IMR-90 (cell line): ENCODE results near the gene MSI1. TPM values are rescaled to one million over a fixed set of nuclear protein-coding genes. Genes with fewer than 3 reads are reported as not detected.

Experiments
- ATAC-seq: fragments of 200-7000 bp; cut with Tn5 transposase; 2 replicates; pipeline ENCODE4 v1.9.1; 2020; ENCODE audit warnings: low read depth, mild to moderate bottlenecking, moderate library complexity
- BruUV-seq: library from RNA; stranded (reverse); fragments of 400-500 nt; replicated peaks from 2 replicates; lab custom pipeline; 2021; lab: Mats Ljungman, UMichigan
- CTCF ChIA-PET: fragments of 300-600 bp; formaldehyde crosslinking; extraction: SDS; loops from one replicate; lab custom pipeline; 2021; ENCODE audit warnings: antibody characterized with exemption; lab: Yijun Ruan, JAX
- POLR2A ChIA-PET: fragments of 300-600 bp; sonication (Branson Sonifier 250); formaldehyde crosslinking; loops from one replicate; lab custom pipeline; 2022; ENCODE audit warnings: antibody characterized with exemption; ENCODE audit not compliant: unreplicated experiment; lab: Charles Lee
- DNase-seq: peaks from one replicate; pipeline ENCODE4 v3.0.0; 2013
- H2AFZ ChIP-seq: replicated peaks from 2 replicates; pipeline ENCODE3; 2013; ENCODE audit warnings: low read length, mild to moderate bottlenecking; ENCODE audit not compliant: poor library complexity
- H2AK5ac ChIP-seq: 2 replicates; pipeline ENCODE4 v1.6.1; 2013; ENCODE audit warnings: low read depth, low read length, inconsistent platforms
- H2AK9ac ChIP-seq: replicated peaks from 2 replicates; pipeline ENCODE3; 2013; ENCODE audit warnings: mild to moderate bottlenecking, low read depth, low read length, moderate library complexity; ENCODE audit not compliant: poor library complexity
- H2BK120ac ChIP-seq: 2 replicates; pipeline ENCODE4 v1.6.1; 2013; ENCODE audit warnings: low read depth, low read length, inconsistent platforms
- H2BK15ac ChIP-seq: 3 replicates; pipeline ENCODE4 v1.6.1; 2013; ENCODE audit warnings: low read depth, low read length, inconsistent platforms
- H2BK20ac ChIP-seq: 2 replicates; pipeline ENCODE4 v1.6.1; 2013; ENCODE audit warnings: low read depth, mild to moderate bottlenecking, inconsistent platforms, low read length, moderate library complexity
- H2BK5ac ChIP-seq: 2 replicates; pipeline ENCODE4 v1.6.1; 2013; ENCODE audit warnings: mild to moderate bottlenecking, low read depth, low read length, inconsistent platforms; ENCODE audit not compliant: poor library complexity, severe bottlenecking
- H3K14ac ChIP-seq: replicated peaks from 2 replicates; pipeline ENCODE4 v1.6.1; 2013; ENCODE audit warnings: low read depth, low read length, inconsistent platforms
- H3K18ac ChIP-seq: 2 replicates; pipeline ENCODE4 v1.6.1; 2013; ENCODE audit warnings: low read depth, low read length, control low read depth
- H3K23ac ChIP-seq: 2 replicates; pipeline ENCODE4 v1.6.1; 2013; ENCODE audit warnings: low read depth, low read length, inconsistent platforms
- H3K27ac ChIP-seq: 2 replicates; pipeline ENCODE4 v1.5.1; 2013; ENCODE audit warnings: mild to moderate bottlenecking, control low read depth, low read length; ENCODE audit not compliant: insufficient read depth
- H3K27me3 ChIP-seq: 2 replicates; pipeline ENCODE4 v1.6.1; 2013; ENCODE audit warnings: low read length; ENCODE audit not compliant: control insufficient read depth, insufficient read depth
- H3K36me3 ChIP-seq: 2 replicates; pipeline ENCODE4 v1.6.1; 2013; ENCODE audit warnings: low read length, mixed read lengths; ENCODE audit not compliant: control insufficient read depth, insufficient read depth
- H3K4ac ChIP-seq: 2 replicates; pipeline ENCODE4 v1.6.1; 2013; ENCODE audit warnings: low read depth, low read length, inconsistent platforms
- H3K4me1 ChIP-seq: 2 replicates; pipeline ENCODE4 v1.6.1; 2013; ENCODE audit warnings: low read length, mixed read lengths; ENCODE audit not compliant: control insufficient read depth, insufficient read depth
- H3K4me2 ChIP-seq: 2 replicates; pipeline ENCODE4 v1.6.1; 2013; ENCODE audit warnings: low read depth, mild to moderate bottlenecking, control low read depth, low read length, moderate library complexity
- H3K4me3 ChIP-seq: 2 replicates; pipeline ENCODE4 v1.5.1; 2013; ENCODE audit warnings: low read depth, mild to moderate bottlenecking, control low read depth, low read length, moderate library complexity; ENCODE audit not compliant: insufficient read depth
- H3K56ac ChIP-seq: 2 replicates; pipeline ENCODE4 v1.6.1; 2013; ENCODE audit warnings: low read length, inconsistent platforms; ENCODE audit not compliant: insufficient read depth; ENCODE audit errors: extremely low read depth
- H3K79me1 ChIP-seq, 2 experiments: 2 replicates each; pipeline ENCODE4 v1.6.1; 2013; ENCODE audit warnings: low read length in 2 of 2, inconsistent platforms in 1 of 2, low read depth in 1 of 2
- H3K9ac ChIP-seq: 2 replicates; pipeline ENCODE4 v1.6.1; 2013; ENCODE audit warnings: low read depth, low read length, control low read depth
- H3K9me1 ChIP-seq: 2 replicates; pipeline ENCODE4 v1.6.1; 2013; ENCODE audit warnings: low read length, inconsistent platforms; ENCODE audit not compliant: insufficient read depth
- H3K9me3 ChIP-seq: 2 replicates; pipeline ENCODE4 v1.6.1; 2013; ENCODE audit warnings: low read length; ENCODE audit not compliant: control insufficient read depth, insufficient read depth
- H4K20me1 ChIP-seq: 2 replicates; pipeline ENCODE4 v1.6.1; 2013; ENCODE audit warnings: low read length, inconsistent platforms; ENCODE audit not compliant: insufficient read depth
- H4K5ac ChIP-seq: 2 replicates; pipeline ENCODE4 v1.6.1; 2013; ENCODE audit warnings: mild to moderate bottlenecking, low read depth, low read length, control low read depth
- H4K8ac ChIP-seq, 2 experiments: 2 replicates each; pipeline ENCODE4 v1.6.1; 2013; ENCODE audit warnings: low read depth in 2 of 2, low read length in 2 of 2, control low read depth in 1 of 2, inconsistent platforms in 1 of 2
- H4K91ac ChIP-seq: 2 replicates; pipeline ENCODE4 v1.6.1; 2013; ENCODE audit warnings: low read depth, low read length, inconsistent platforms; ENCODE audit not compliant: insufficient read depth
- BHLHE40 ChIP-seq: fragments of 150-350 bp; IDR thresholded peaks from 2 replicates; pipeline ENCODE4 v1.6.1; 2016; ENCODE audit warnings: mild to moderate bottlenecking, low read depth, low read length
- CEBPB ChIP-seq: IDR thresholded peaks from 2 replicates; pipeline ENCODE4 v1.6.1; 2012; ENCODE audit warnings: low read depth, low read length, improper control_type of control experiment
- CHD1 ChIP-seq: IDR thresholded peaks from 2 replicates; pipeline ENCODE4 v1.6.1; 2012; ENCODE audit warnings: low read depth, low read length, improper control_type of control experiment
- CTCF ChIP-seq: conservative IDR thresholded peaks from 2 replicates; pipeline ENCODE4 v1.5.1; 2012; ENCODE audit warnings: mild to moderate bottlenecking, low read depth, low read length, improper control_type of control experiment
- ELK1 ChIP-seq: fragments of 150-350 bp; IDR thresholded peaks from 2 replicates; pipeline ENCODE4 v1.6.1; 2016; ENCODE audit warnings: low read depth, mild to moderate bottlenecking, low read length, moderate library complexity, borderline replicate concordance
- FOS ChIP-seq: fragments of 150-350 bp; IDR thresholded peaks from 2 replicates; pipeline ENCODE4 v1.6.1; 2016; ENCODE audit warnings: low read depth, low read length
- MAZ ChIP-seq: IDR thresholded peaks from 2 replicates; pipeline ENCODE4 v1.6.1; 2012; ENCODE audit warnings: low read depth, mild to moderate bottlenecking, low read length, improper control_type of control experiment, moderate library complexity, borderline replicate concordance
- NFE2L2 ChIP-seq: fragments of 150-350 bp; IDR thresholded peaks from 2 replicates; pipeline ENCODE4 v1.6.1; 2016; ENCODE audit warnings: low read depth, mild to moderate bottlenecking, low read length
- POLR2A ChIP-seq: IDR thresholded peaks from 2 replicates; pipeline ENCODE4 v1.6.1; 2012; ENCODE audit warnings: mild to moderate bottlenecking, low read depth, low read length
- RAD21 ChIP-seq: IDR thresholded peaks from 2 replicates; pipeline ENCODE4 v1.6.1; 2012; ENCODE audit warnings: low read length, improper control_type of control experiment
- RCOR1 ChIP-seq: IDR thresholded peaks from 2 replicates; pipeline ENCODE4 v1.6.1; 2012; ENCODE audit warnings: mild to moderate bottlenecking, low read length, improper control_type of control experiment; ENCODE audit not compliant: insufficient replicate concordance
- RFX5 ChIP-seq: IDR thresholded peaks from 2 replicates; pipeline ENCODE4 v1.8.0; 2012; ENCODE audit warnings: low read depth, mild to moderate bottlenecking, low read length, moderate library complexity
- WGBS, 2 experiments: methylation state at CpG; one replicate each; pipeline versions ENCODE4 v1.1.5 to v1.1.7; 2013; ENCODE audit warnings: missing lambda C conversion rate in 2 of 2; ENCODE audit not compliant: insufficient read length in 1 of 2; ENCODE audit errors: extremely low coverage in 2 of 2; 5-methylcytosine and 5-hydroxymethylcytosine counted together
- dilution Hi-C: fragments of 300-500 bp; cut with HindIII; formaldehyde crosslinking; loops from one replicate; pipeline ENCODE4 v1.14.3; 2018; ENCODE audit warnings: low sequenced_read_pairs; ENCODE audit not compliant: unreplicated experiment
- in situ Hi-C: fragments of 300-500 bp; cut with MboI; formaldehyde crosslinking; loops from 3 replicates; pipeline ENCODE4 v1.14.3; 2019; ENCODE audit warnings: low sequenced_read_pairs, inconsistent platforms, mixed read lengths
- intact Hi-C: fragments of 100-400 bp; cut with micrococcal nuclease; formaldehyde crosslinking; loops from 2 replicates; pipeline ENCODE4 v1.10.0; 2022
- polyA plus RNA-seq, 3 experiments: library from polyadenylated mRNA; depleted of rRNA; stranded (reverse); fragments of >200 nt; gene quantifications; 2 replicates each; pipeline ENCODE4 v1.2.3, GENCODE V29; 2012; ENCODE audit warnings: low replicate concordance in 1 of 3
- total RNA-seq: library from RNA; depleted of rRNA; stranded (reverse); fragments of >200 nt; gene quantifications from 2 replicates; pipeline ENCODE4 v1.2.3, GENCODE V29; 2012
- TF ChIP-seq, protein P1 (sequence below): fragments of 150-350 bp; IDR thresholded peaks from 2 replicates; pipeline ENCODE4 v1.6.1; 2017; ENCODE audit warnings: mild to moderate bottlenecking, antibody characterized with exemption, low read length, low read depth

MSI1 gene
- total and polyA plus RNA-seq, 2 of the 4 experiments (the other 2 are of a cell fraction), result not detected

DNA sequence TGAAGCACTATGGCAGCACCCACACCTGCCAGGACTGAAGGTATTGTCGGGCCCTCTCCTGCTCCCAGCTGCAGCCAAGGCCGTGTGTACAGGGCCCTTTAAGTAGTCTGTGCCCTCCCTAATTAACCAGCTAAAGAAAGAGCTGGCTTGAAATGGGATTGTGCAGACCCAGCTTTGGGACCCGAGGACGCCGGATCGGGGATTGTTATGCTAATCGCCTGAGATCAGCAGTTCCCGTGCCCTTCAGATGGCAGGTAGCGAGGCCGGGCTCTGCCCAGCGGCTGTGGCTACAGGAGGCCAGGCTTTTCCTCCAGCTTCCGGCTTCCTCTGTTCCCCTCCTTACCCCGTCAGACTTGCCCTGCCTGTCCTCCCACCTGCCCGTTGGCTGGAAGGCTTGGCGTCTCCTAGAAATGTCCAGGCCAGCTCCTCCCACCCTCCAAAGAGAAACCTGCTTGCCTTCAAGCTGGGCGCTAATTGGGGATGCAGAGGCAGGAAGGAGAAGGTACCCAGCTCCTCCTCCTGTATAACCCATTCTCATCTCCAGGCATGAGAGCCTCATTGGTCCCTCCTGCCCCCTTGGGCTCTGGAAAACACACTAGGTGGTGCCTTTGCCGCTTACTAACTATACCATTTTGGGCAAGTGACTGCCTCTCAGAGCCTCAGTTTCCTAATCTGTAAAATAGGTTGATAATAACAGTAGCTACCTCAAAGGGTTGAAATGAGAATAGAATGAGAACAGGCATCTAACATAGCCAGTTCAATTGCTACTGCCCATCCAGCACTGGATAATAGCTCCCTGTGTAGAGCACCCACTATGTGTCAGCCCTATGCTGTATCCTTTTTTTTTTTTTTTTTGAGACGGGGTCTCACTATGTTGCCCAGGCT is 25.8 kb upstream of the MSI1 start:
- CTCF ChIA-PET, result no interaction called here
- H2BK15ac ChIP-seq, result no peak overlapping the region
- ATAC-seq, result no peak

More for the DNA sequence above, 25.8 kb upstream of the MSI1 start:
- Histone ChIP-seq H3K4me2 (no peak overlapping the region), H2BK5ac (no peak overlapping the region), H3K23ac (no peak overlapping the region), H3K4ac (no peak overlapping the region), H3K4me3 (no peak overlapping the region), H3K9me1 (no peaks in the 10 kb centered on the region), H2AK9ac (no peak overlapping the region), H2BK20ac (no peak overlapping the region), H2AFZ (peak overlapping the region; percentile 4), H4K91ac (no peak overlapping the region), H3K36me3 (no peaks in the 10 kb centered on the region), H4K20me1 (no peaks in the 10 kb centered on the region; the same call in 1 of the 2 replicates), H3K9ac (no peak overlapping the region), H3K56ac (no peak overlapping the region), H3K4me1 (no peaks in the 10 kb centered on the region), H3K18ac (no peak overlapping the region), H3K27ac (no peak overlapping the region), H4K5ac (no peak overlapping the region), H3K27me3 (peaks cover 38% of the 10 kb centered on the region), H3K9me3 (0 out of 2 replicates have a peak, but pooled peaks cover under 1% of the 10 kb centered on the region), H3K14ac (no peak overlapping the region), H3K79me1 (no peaks in the 10 kb centered on the region), H2AK5ac (no peak overlapping the region), H4K8ac (no peak overlapping the region), H2BK120ac (no peak overlapping the region)
- TF ChIP-seq POLR2A (no peak), NFE2L2 (no peak), ELK1 (no peak), FOS (no peak), RAD21 (no peak), MAZ (no peak), CHD1 (no peak), RCOR1 (no peak), BHLHE40 (no peak), RFX5 (no peak), CTCF (no peak), CEBPB (no peak)
- TF ChIP-seq, protein P1, sequence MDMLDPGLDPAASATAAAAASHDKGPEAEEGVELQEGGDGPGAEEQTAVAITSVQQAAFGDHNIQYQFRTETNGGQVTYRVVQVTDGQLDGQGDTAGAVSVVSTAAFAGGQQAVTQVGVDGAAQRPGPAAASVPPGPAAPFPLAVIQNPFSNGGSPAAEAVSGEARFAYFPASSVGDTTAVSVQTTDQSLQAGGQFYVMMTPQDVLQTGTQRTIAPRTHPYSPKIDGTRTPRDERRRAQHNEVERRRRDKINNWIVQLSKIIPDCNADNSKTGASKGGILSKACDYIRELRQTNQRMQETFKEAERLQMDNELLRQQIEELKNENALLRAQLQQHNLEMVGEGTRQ, result no peak
- BruUV-seq, result no TSS peak
- no CpG with 5 or more reads among the region's 18 CpGs for WGBS, 2 experiments
- POLR2A ChIA-PET, result no interaction called here
- in situ Hi-C loops, result no loop called here
- DNase-seq, result no peak
- dilution Hi-C loops, result no loop called here
- intact Hi-C loops, result no loop called here
